K562 (cell line): ENCODE results near the gene COQ2. TPM values are rescaled to one million over a fixed set of nuclear protein-coding genes. Genes with fewer than 3 reads are reported as not detected.

ENCODE experiments used
- ASH1L ChIP-seq: fragments of 450-650 bp; IDR thresholded peaks from 2 replicates; pipeline ENCODE4 v1.6.1; 2018; ENCODE audit warnings: borderline replicate concordance, mild to moderate bottlenecking, low read depth; ENCODE audit not compliant: partially characterized antibody
- BRCA1 ChIP-seq, 2 experiments: fragments of 450-650 bp in 1 of 2; sonication (generic) in 1 of 2; formaldehyde crosslinking in 1 of 2; IDR thresholded peaks; 2 replicates each; pipeline versions ENCODE4 v1.5.0 to v1.6.1; 2017 to 2020; ENCODE audit warnings: mild to moderate bottlenecking in 1 of 2, missing genetic modification reagents in 1 of 2
- E2F3 ChIP-seq: fragments of 250-450 bp; sonication (Bioruptor Pico); IDR thresholded peaks from 2 replicates; pipeline ENCODE4 v1.4.0; 2020; ENCODE audit warnings: mild to moderate bottlenecking
- ELF1 ChIP-seq: fragments of 200-800 bp; sonication (Bioruptor generic); IDR thresholded peaks from 2 replicates; pipeline ENCODE4 v1.6.1; 2016; ENCODE audit warnings: missing genetic modification characterization, missing compliant biosample characterization
- HMG20B ChIP-seq: fragments of 250-450 bp; sonication (Bioruptor Pico); IDR thresholded peaks from 2 replicates; pipeline ENCODE4 v1.5.0; 2021; ENCODE audit warnings: mild to moderate bottlenecking
- ILK ChIP-seq: fragments of 450-650 bp; IDR thresholded peaks from 2 replicates; pipeline ENCODE4 v1.6.1; 2016; ENCODE audit warnings: missing genetic modification characterization, low read depth, mild to moderate bottlenecking, missing compliant biosample characterization, moderate library complexity, borderline replicate concordance
- KAT8 ChIP-seq: fragments of 450-650 bp; IDR thresholded peaks from 2 replicates; pipeline ENCODE4 v1.6.1; 2016; ENCODE audit warnings: low read depth, mild to moderate bottlenecking
- MAFF ChIP-seq: IDR thresholded peaks from 2 replicates; pipeline ENCODE4 v1.6.1; 2012; ENCODE audit warnings: low read length, improper control_type of control experiment
- MED1 ChIP-seq: sonication (generic); formaldehyde crosslinking; IDR thresholded peaks from 2 replicates; pipeline ENCODE4 v1.8.1; 2023; ENCODE audit warnings: missing genetic modification reagents, borderline replicate concordance
- MIER1 ChIP-seq: fragments of 450-650 bp; IDR thresholded peaks from 2 replicates; pipeline ENCODE4 v1.6.1; 2016; ENCODE audit warnings: antibody characterized with exemption, mild to moderate bottlenecking, low read depth
- MNT ChIP-seq, 2 experiments: fragments of 450-650 bp; conservative IDR thresholded peaks; 2 replicates each; pipeline ENCODE4 v1.6.1; 2017; ENCODE audit warnings: mild to moderate bottlenecking in 2 of 2, moderate library complexity in 2 of 2
- PHTF2 ChIP-seq: fragments of 250-450 bp; sonication (Bioruptor Pico); IDR thresholded peaks from 2 replicates; pipeline ENCODE4 v1.5.0; 2021; ENCODE audit warnings: mild to moderate bottlenecking
- RBFOX2 ChIP-seq: fragments of 200-400 bp; formaldehyde crosslinking; IDR thresholded peaks from 2 replicates; pipeline ENCODE4 v1.6.1; 2017; ENCODE audit warnings: low read depth, mild to moderate bottlenecking, low read length, moderate library complexity
- TAL1 ChIP-seq: fragments of 450-650 bp; IDR thresholded peaks from 2 replicates; pipeline ENCODE4 v1.6.1; 2016; ENCODE audit warnings: mild to moderate bottlenecking
- TEAD1 ChIP-seq, 2 experiments: fragments of 450-650 bp in 1 of 2; sonication (generic) in 1 of 2; formaldehyde crosslinking; IDR thresholded peaks; 2 replicates each; pipeline versions ENCODE4 v1.4.0 to v1.8.0; 2020 to 2022; ENCODE audit warnings: mild to moderate bottlenecking in 2 of 2, missing genetic modification reagents in 1 of 2
- THRB ChIP-seq: fragments of 450-650 bp; formaldehyde crosslinking; conservative IDR thresholded peaks from 2 replicates; pipeline ENCODE4 v1.4.0; 2022; ENCODE audit warnings: mild to moderate bottlenecking, missing genetic modification characterization
- ZBTB17 ChIP-seq: fragments of 450-650 bp; formaldehyde crosslinking; IDR thresholded peaks from 2 replicates; pipeline ENCODE4 v1.4.0; 2020; ENCODE audit warnings: mild to moderate bottlenecking
- ZNF41 ChIP-seq: fragments of 250-450 bp; sonication (Bioruptor Pico); conservative IDR thresholded peaks from 2 replicates; pipeline ENCODE4 v1.4.0; 2020; ENCODE audit warnings: mild to moderate bottlenecking
- ZNF583 ChIP-seq: fragments of 250-450 bp; sonication (Bioruptor Pico); IDR thresholded peaks from 2 replicates; pipeline ENCODE4 v1.4.0; 2020
- ZNF668 ChIP-seq: fragments of 250-450 bp; sonication (Bioruptor Pico); IDR thresholded peaks from 2 replicates; pipeline ENCODE4 v1.8.0; 2022; ENCODE audit warnings: mild to moderate bottlenecking, inconsistent platforms
- polyA plus RNA-seq, 8 experiments: library from polyadenylated mRNA; depleted of rRNA in 4 of 8; stranded (reverse) in 5 of 8; unstranded in 3 of 8; fragments of >200 nt; fragmentation: Nextera tagmentation in 2 of 8; fragmentation: Illumina TruSeq in 1 of 8; extraction: Ambion mirVana in 2 of 8; extraction: Trizol in 1 of 8; gene quantifications; 2 replicates each; pipeline versions ENCODE4 v1.2.1 to v1.2.3, GENCODE V29; 2011 to 2014; ENCODE audit warnings: inconsistent platforms in 1 of 8, missing spikeins in 1 of 8
- total RNA-seq, 7 experiments: library from RNA; depleted of rRNA in 6 of 7; stranded (reverse); fragments of >200 nt in 6 of 7; fragmentation: Illumina TruSeq in 2 of 7; extraction: Trizol in 2 of 7; gene quantifications; 2 replicates each; pipeline versions ENCODE4 v1.2.1 to v1.2.3, GENCODE V29; 2011 to 2021; ENCODE audit warnings: low replicate concordance in 1 of 7
- TF ChIP-seq, protein P1 (sequence below): fragments of 250-450 bp; sonication (Bioruptor Pico); IDR thresholded peaks from 2 replicates; pipeline ENCODE4 v1.8.0; 2021; ENCODE audit warnings: moderate library complexity, mild to moderate bottlenecking, inconsistent platforms
- TF ChIP-seq, protein P2 (sequence below): sonication (generic); formaldehyde crosslinking; IDR thresholded peaks from 2 replicates; pipeline ENCODE4 v1.4.0; 2020; ENCODE audit warnings: mild to moderate bottlenecking, missing genetic modification reagents

The COQ2 gene
- total and polyA plus RNA-seq, 9 of the 15 experiments (the other 6 are each of a cell fraction or from before 2014, with no cell fraction given): 1.9 to 13.5 (median 11.8) TPM

DNA sequence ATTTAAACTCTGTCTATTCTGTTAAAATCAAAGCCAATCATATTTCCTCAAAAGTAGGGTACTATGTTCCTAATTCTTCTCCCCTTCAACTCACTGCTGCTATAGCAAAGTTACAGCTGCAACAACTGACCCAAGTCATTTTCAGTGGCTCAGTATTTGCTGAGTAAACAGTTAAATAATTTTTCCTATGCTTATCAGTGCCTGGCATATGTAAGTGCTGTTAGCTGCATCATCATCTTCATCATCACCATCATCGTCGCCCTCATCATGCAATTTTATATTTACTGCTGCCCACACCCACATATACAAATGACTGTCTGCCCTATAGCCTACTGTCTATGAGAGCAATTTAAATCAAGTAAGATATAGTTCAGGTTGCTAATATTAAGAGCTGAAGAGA lies 21.9 kb downstream of the COQ2 start (continued):
- TF ChIP-seq MNT (conservative IDR thresholded peaks at IDR 0.05) (no peak), ILK (tag) (no peak), TAL1 (peak; percentile 67), KAT8 (no peak), E2F3 (CRISPR knock-in tag) (no peak), ELF1 (tag) (no peak), BRCA1 (IDR thresholded peaks at IDR 0.05) (no peak), BRCA1 (CRISPR knock-in tag; IDR thresholded peaks at IDR 0.05) (no peak), MED1 (CRISPR knock-in tag) (no peak), MAFF (peak; percentile 87), ZNF668 (CRISPR knock-in tag) (no peak), ZBTB17 (CRISPR knock-in tag) (no peak), RBFOX2 (no peak), ZNF41 (CRISPR knock-in tag) (no peak), PHTF2 (no peak), ZNF583 (no peak), THRB (CRISPR knock-in tag) (no peak), HMG20B (CRISPR knock-in tag) (no peak), ASH1L (no peak), TEAD1 (CRISPR knock-in tag; IDR thresholded peaks at IDR 0.05) (no peak), MIER1 (no peak)
- TF ChIP-seq, protein P1, sequence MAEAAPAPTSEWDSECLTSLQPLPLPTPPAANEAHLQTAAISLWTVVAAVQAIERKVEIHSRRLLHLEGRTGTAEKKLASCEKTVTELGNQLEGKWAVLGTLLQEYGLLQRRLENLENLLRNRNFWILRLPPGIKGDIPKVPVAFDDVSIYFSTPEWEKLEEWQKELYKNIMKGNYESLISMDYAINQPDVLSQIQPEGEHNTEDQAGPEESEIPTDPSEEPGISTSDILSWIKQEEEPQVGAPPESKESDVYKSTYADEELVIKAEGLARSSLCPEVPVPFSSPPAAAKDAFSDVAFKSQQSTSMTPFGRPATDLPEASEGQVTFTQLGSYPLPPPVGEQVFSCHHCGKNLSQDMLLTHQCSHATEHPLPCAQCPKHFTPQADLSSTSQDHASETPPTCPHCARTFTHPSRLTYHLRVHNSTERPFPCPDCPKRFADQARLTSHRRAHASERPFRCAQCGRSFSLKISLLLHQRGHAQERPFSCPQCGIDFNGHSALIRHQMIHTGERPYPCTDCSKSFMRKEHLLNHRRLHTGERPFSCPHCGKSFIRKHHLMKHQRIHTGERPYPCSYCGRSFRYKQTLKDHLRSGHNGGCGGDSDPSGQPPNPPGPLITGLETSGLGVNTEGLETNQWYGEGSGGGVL (CRISPR knock-in tag): no peak
- TF ChIP-seq, protein P2, sequence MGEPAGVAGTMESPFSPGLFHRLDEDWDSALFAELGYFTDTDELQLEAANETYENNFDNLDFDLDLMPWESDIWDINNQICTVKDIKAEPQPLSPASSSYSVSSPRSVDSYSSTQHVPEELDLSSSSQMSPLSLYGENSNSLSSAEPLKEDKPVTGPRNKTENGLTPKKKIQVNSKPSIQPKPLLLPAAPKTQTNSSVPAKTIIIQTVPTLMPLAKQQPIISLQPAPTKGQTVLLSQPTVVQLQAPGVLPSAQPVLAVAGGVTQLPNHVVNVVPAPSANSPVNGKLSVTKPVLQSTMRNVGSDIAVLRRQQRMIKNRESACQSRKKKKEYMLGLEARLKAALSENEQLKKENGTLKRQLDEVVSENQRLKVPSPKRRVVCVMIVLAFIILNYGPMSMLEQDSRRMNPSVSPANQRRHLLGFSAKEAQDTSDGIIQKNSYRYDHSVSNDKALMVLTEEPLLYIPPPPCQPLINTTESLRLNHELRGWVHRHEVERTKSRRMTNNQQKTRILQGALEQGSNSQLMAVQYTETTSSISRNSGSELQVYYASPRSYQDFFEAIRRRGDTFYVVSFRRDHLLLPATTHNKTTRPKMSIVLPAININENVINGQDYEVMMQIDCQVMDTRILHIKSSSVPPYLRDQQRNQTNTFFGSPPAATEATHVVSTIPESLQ (CRISPR knock-in tag): no peak
